Bronchus fibroblast of lung (primary cell): Measurements from ENCODE around the gene ERAL1. TPM values are rescaled to one million over a fixed set of nuclear protein-coding genes. Genes with fewer than 3 reads are reported as not detected.

Experiments
- total RNA-seq: library from RNA; depleted of rRNA; stranded (reverse); fragments of >200 nt; gene quantifications from 2 replicates; pipeline ENCODE4 v1.2.3, GENCODE V29; 2015

ERAL1 gene
- 80.0 and 94.8 TPM in 2 replicates for total RNA-seq

DNA sequence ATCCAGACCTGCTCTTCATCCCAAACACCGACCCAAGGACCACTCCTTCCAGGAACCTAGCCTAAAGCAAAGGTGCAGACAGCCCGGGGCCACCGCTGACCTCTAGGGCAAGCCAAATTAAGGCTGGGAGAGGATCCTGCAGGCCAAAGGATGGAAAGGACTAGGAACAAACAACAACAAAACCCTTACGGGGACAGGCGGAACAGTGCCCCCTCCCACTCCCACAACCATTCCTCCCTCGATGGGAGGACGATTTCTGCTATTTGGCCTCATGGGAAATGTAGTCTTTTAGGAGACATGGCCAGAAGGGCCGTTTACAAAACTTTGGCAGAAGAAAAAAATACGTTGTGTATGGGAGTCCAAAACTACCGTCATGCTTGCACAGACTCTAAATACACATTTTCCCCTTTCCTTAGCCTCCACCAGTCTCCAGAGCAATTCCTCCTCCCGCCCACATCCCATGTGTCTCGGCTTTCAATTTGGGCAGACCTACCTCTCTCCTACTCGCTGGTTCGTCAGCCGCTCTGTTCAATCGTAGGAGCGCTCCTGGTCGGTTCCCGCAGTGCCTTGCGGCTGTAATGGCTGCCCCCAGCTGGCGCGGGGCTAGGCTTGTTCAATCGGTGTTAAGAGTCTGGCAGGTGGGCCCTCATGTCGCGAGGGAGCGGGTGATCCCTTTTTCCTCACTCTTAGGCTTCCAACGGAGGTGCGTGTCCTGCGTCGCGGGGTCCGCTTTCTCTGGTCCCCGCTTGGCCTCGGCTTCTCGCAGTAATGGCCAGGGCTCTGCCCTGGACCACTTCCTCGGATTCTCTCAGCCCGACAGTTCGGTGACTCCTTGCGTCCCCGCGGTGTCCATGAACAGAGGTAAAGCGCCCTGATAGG is at the start of gene ERAL1:
TSS of gene ERAL1 (plus strand) at position 560 of the 879 bp plus-strand sequence. CDS start at position 579, 19 bp downstream.

DNA sequence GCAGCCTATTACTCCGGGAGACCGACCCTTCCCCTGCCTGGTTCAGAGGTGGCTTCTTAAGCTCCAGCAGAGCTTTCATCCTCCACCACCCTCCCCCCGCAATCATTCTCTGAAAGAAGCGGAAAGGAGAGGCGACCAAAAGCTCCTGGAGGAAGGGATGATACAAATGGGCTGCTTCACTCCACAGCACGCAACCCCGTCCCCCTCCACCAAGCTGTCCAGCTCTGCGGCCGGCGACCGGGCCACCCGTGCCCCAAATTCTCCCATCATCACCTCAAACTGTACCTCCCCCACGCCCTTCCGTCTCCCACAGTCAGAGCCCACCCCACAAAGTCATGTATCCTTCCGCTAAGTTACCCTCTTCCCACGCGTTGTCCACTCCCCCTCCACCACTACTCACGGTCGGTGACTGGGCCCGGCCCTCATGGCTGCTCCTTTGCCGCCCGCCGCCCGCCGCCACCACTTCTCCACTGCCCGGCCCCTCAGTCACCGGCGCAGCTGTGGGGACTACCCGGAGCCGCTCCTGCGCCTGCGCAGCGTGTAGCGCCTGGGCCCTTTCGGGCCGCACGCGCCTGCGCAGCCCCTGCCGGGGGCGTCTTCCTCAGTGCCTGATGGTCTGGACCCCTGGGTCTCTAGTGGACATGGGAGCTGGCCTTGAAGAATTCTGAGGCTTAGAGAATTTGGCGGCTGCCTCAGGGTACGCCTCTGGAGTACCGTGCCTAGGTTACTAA is 12.4 kb upstream of the ERAL1 start, which contains the start of gene FAM222B:
TSS of gene FAM222B (minus strand) at position 509 of the 731 bp plus-strand sequence. CDS start 76,123 bp downstream, outside the sequence.

DNA sequence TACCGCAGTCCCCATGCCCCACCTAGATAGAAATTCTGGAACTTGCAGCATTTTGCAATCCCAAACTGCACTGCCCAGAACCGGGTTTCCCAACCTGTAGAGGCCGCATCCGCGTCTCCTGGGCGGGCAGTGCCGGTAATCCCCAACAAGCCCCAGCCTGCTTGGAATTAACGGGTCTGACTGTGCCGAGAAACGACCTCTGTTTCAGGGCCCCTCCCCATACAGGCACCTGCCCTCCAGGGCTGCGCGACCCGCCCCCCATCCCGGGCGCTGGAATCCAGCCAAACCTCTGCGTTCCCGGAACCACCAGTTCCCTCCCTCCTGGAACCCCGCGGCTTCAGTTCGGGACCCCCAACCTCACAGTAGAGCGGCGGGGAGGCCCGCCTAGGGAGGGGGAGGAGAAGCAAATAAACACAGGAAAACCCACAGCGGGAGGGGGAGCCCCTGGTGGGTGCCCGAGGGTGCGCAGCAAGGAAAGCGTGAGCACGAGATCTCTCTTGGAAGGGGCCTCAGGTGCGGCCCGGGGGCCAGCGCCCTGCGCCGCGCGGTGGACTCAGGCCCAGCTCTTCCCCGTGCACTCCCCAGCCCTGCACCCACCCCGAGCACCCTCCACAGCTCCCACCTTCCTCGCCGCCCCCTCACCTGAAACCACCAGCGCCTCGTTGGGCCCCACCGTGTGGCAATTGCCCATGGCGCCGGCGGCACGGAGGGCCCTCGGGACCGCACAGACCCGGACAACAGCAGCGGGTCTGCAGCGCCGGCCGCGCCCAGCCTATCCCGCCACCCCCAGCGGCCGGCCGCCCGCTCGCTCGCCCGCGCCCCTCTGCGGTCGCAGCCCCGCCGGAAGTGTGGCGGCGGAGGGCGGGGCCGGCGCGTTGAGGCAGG is 42.3 kb downstream of the ERAL1 start, which contains the start of gene FLOT2:
TSS of gene FLOT2 (minus strand) at position 850 of the 885 bp plus-strand sequence. CDS start at position 691, 159 bp downstream.

GRCh38 chr17:28902819-28903545 is 48.2 kb downstream of the ERAL1 start, which contains the start of gene DHRS13:
DHRS13 (minus strand) TSS chr17:28903079; CDS start chr17:28902944, 135 bp downstream.

Other genes starting within 250 kb of the ERAL1 start
- gene RSKR, start 240.8 kb upstream of the ERAL1 start, total RNA-seq = 2.4 and 4.0 TPM in 2 replicates
- 76.0 and 80.3 TPM in 2 replicates for gene BLTP2, start 209.9 kb upstream of the ERAL1 start, total RNA-seq
- 46.9 and 55.2 TPM in 2 replicates for gene SDF2, start 193.1 kb upstream of the ERAL1 start, total RNA-seq
- 17.8 and 18.5 TPM in 2 replicates for gene SUPT6H, start 192.8 kb upstream of the ERAL1 start, total RNA-seq
- gene PROCA1, start 143.1 kb upstream of the ERAL1 start, total RNA-seq = 1.8 and 2.9 TPM in 2 replicates
- gene RAB34, start 137.1 kb upstream of the ERAL1 start, total RNA-seq = 371 and 405 TPM in 2 replicates
- 615 and 663 TPM in 2 replicates for gene RPL23A, start 135.0 kb upstream of the ERAL1 start, total RNA-seq
- gene TLCD1, start 128.8 kb upstream of the ERAL1 start, total RNA-seq = 16.8 and 20.0 TPM in 2 replicates
- 2.1 and 2.9 TPM in 2 replicates for gene NEK8, start 126.2 kb upstream of the ERAL1 start, total RNA-seq
- 38.3 and 38.7 TPM in 2 replicates for gene TRAF4, start 111.0 kb upstream of the ERAL1 start, total RNA-seq
- gene FAM222B, start 12.2 kb upstream of the ERAL1 start, total RNA-seq = 10.9 and 11.6 TPM in 2 replicates
- 45.0 and 45.7 TPM in 2 replicates for gene FLOT2, start 42.7 kb downstream of the ERAL1 start, total RNA-seq
- gene DHRS13, start 48.1 kb downstream of the ERAL1 start, total RNA-seq = 2.1 and 5.0 TPM in 2 replicates
- 20.5 and 24.7 TPM in 2 replicates for gene PHF12, start 96.5 kb downstream of the ERAL1 start, total RNA-seq
- gene SEZ6, start 151.0 kb downstream of the ERAL1 start, total RNA-seq = not detected in 2 replicates
- gene PIPOX, start 188.1 kb downstream of the ERAL1 start, total RNA-seq = 0.74 TPM in 1 of 2 replicates, not detected in the other